Measurements from ENCODE around the gene NR4A3.

Gene NR4A3

GRCh38 chr9:99823681-99824377 lies 2.1 kb downstream of the NR4A3 start:
- peak; percentile 18 for DNase-seq
- no peaks in the 10 kb centered on the region for H3K9me2 ChIP-seq (replicated peaks; ENCODE audit: insufficient read depth, low read length)

GRCh38 chr9:99824378-99825171 lies 2.9 kb downstream of the NR4A3 start:
- peak; percentile 83 for DNase-seq
- no peaks in the 10 kb centered on the region for H3K79me2 ChIP-seq (ENCODE audit: low read length)
- no peaks in the 10 kb centered on the region for H4K20me1 ChIP-seq (ENCODE audit: insufficient read depth, low read length)
- H3K27me3 ChIP-seq (replicated peaks; ENCODE audit: insufficient read depth, low read length): peaks cover 17% of the 10 kb centered on the region
- H3K9ac ChIP-seq (ENCODE audit: low read length): peak overlapping the region; percentile 31; the same call in 1 of the 2 replicates
- TF ChIP-seq CTCF (IDR thresholded peaks at IDR 0.05; ENCODE audit: low read length) (peak; percentile 79), EZH2 (optimal IDR thresholded peaks at IDR 0.05; ENCODE audit: low read depth, low read length) (no peak)
- H3K4me2 ChIP-seq (ENCODE audit: low read depth, low read length): peak overlapping the region; percentile 96
- H3K9me3 ChIP-seq (replicated peaks; ENCODE audit: insufficient read depth, low read length): no peaks in the 10 kb centered on the region
- H2AFZ ChIP-seq (ENCODE audit: low read length): peak overlapping the region; percentile 82
- H3K4me3 ChIP-seq (ENCODE audit: low read length): peak overlapping the region; percentile 75
- peaks cover 27% of the 10 kb centered on the region for H3F3A ChIP-seq (ENCODE audit: insufficient read depth, low read length)
- H3K4me1 ChIP-seq (ENCODE audit: low read length): peaks cover 5% of the 10 kb centered on the region; the same call in 1 of the 2 replicates
- no peaks in the 10 kb centered on the region for H3K9me2 ChIP-seq (replicated peaks; ENCODE audit: insufficient read depth, low read length)
- H3K27ac ChIP-seq (ENCODE audit: low read length): no peak overlapping the region
- H3K36me3 ChIP-seq (replicated peaks; ENCODE audit: insufficient read depth, low read length): no peaks in the 10 kb centered on the region

More at GRCh38 chr9:99823681-99824377, 2.1 kb downstream of the NR4A3 start:
- TF ChIP-seq EZH2phosphoT487 (IDR thresholded peaks at IDR 0.05; ENCODE audit: low read length): no peak
- TF ChIP-seq EZH2 (optimal IDR thresholded peaks at IDR 0.05; ENCODE audit: low read depth, low read length): no peak
- no peak for TF ChIP-seq CTCF (IDR thresholded peaks at IDR 0.05; ENCODE audit: low read length)
- no peaks in the 10 kb centered on the region for H3K79me2 ChIP-seq (ENCODE audit: low read length)
- peak overlapping the region; percentile 82 for H2AFZ ChIP-seq (ENCODE audit: low read length)
- peak overlapping the region; percentile 80; the same call in 1 of the 2 replicates for H3K9ac ChIP-seq (ENCODE audit: low read length)
- no peak overlapping the region for H3K27ac ChIP-seq (ENCODE audit: low read length)
- peaks cover 6% of the 10 kb centered on the region; the same call in 1 of the 2 replicates for H3K4me1 ChIP-seq (ENCODE audit: low read length)
- no peaks in the 10 kb centered on the region for H3K9me3 ChIP-seq (replicated peaks; ENCODE audit: insufficient read depth, low read length)
- peak overlapping the region; percentile 75 for H3K4me3 ChIP-seq (ENCODE audit: low read length)
- H4K20me1 ChIP-seq (ENCODE audit: insufficient read depth, low read length): no peaks in the 10 kb centered on the region
- peaks cover 31% of the 10 kb centered on the region for H3F3A ChIP-seq (ENCODE audit: insufficient read depth, low read length)
- H3K36me3 ChIP-seq (replicated peaks; ENCODE audit: insufficient read depth, low read length): no peaks in the 10 kb centered on the region
- peaks cover 17% of the 10 kb centered on the region for H3K27me3 ChIP-seq (replicated peaks; ENCODE audit: insufficient read depth, low read length)
- H3K4me2 ChIP-seq (ENCODE audit: low read depth, low read length): peak overlapping the region; percentile 96

GRCh38 chr9:99825172-99826046 lies 3.7 kb downstream of the NR4A3 start:
- Histone ChIP-seq H3K9me3 (replicated peaks; ENCODE audit: insufficient read depth, low read length) (no peaks in the 10 kb centered on the region), H4K20me1 (ENCODE audit: insufficient read depth, low read length) (no peaks in the 10 kb centered on the region), H3K4me1 (ENCODE audit: low read length) (peaks cover 5% of the 10 kb centered on the region; the same call in 1 of the 2 replicates), H3K4me3 (ENCODE audit: low read length) (peak overlapping the region; percentile 75), H3F3A (ENCODE audit: insufficient read depth, low read length) (peaks cover 24% of the 10 kb centered on the region), H3K27me3 (replicated peaks; ENCODE audit: insufficient read depth, low read length) (peaks cover 17% of the 10 kb centered on the region), H3K27ac (ENCODE audit: low read length) (no peak overlapping the region), H3K9me2 (replicated peaks; ENCODE audit: insufficient read depth, low read length) (no peaks in the 10 kb centered on the region), H2AFZ (ENCODE audit: low read length) (peak overlapping the region; percentile 82), H3K36me3 (replicated peaks; ENCODE audit: insufficient read depth, low read length) (no peaks in the 10 kb centered on the region), H3K9ac (ENCODE audit: low read length) (no peak overlapping the region), H3K79me2 (ENCODE audit: low read length) (no peaks in the 10 kb centered on the region), H3K4me2 (ENCODE audit: low read depth, low read length) (peak overlapping the region; percentile 96)
- TF ChIP-seq EZH2 (optimal IDR thresholded peaks at IDR 0.05; ENCODE audit: low read depth, low read length) (no peak), EZH2phosphoT487 (IDR thresholded peaks at IDR 0.05; ENCODE audit: low read length) (no peak), CTCF (IDR thresholded peaks at IDR 0.05; ENCODE audit: low read length) (no peak)
- no peak for DNase-seq
